Activated CD8-positive, alpha-beta T cell treated with anti-CD3 and anti-CD28 coated beads for 36 hours (primary cell): ENCODE measurements around the gene PLEKHJ1. TPM values are rescaled to one million over a fixed set of nuclear protein-coding genes. Genes with fewer than 3 reads are reported as not detected.

Experiments
- ATAC-seq: fragments of 200-7000 bp; cut with Tn5 transposase; one replicate; pipeline ENCODE4 v1.10.0; 2021; ENCODE audit warnings: mild to moderate bottlenecking, moderate library complexity
- CTCF ChIA-PET: fragments of 350-600 bp; sonication (Branson Sonifier 250); formaldehyde crosslinking; loops from one replicate; lab custom pipeline; 2021; ENCODE audit warnings: antibody characterized with exemption; lab: Charles Lee
- POLR2A ChIA-PET: fragments of 350-600 bp; sonication (Branson Sonifier 250); formaldehyde crosslinking; loops from one replicate; lab custom pipeline; 2021; ENCODE audit warnings: antibody characterized with exemption; lab: Charles Lee
- DNase-seq: peaks from one replicate; pipeline ENCODE4 v3.0.0-alpha.2; 2020
- H3K27ac Mint-ChIP-seq: one replicate; pipeline ENCODE4 v1.8.0; 2021; ENCODE audit warnings: mild to moderate bottlenecking, mixed read lengths
- H3K27me3 Mint-ChIP-seq: one replicate; pipeline ENCODE4 v1.8.0; 2021; ENCODE audit warnings: mixed read lengths
- H3K36me3 Mint-ChIP-seq: one replicate; pipeline ENCODE4 v1.8.0; 2021; ENCODE audit warnings: low read depth, mixed read lengths
- H3K4me1 Mint-ChIP-seq: one replicate; pipeline ENCODE4 v1.8.0; 2021; ENCODE audit warnings: low read depth, mixed read lengths
- H3K4me3 Mint-ChIP-seq: one replicate; pipeline ENCODE4 v1.8.0; 2021; ENCODE audit warnings: mild to moderate bottlenecking, moderate library complexity, mixed read lengths
- H3K9me3 Mint-ChIP-seq: one replicate; pipeline ENCODE4 v1.8.0; 2021; ENCODE audit warnings: mixed read lengths
- CTCF ChIP-seq: fragments of 200-600 bp; IDR thresholded peaks from one replicate; pipeline ENCODE4 v1.8.0; 2022; ENCODE audit warnings: antibody characterized with exemption, mild to moderate bottlenecking
- intact Hi-C: fragments of 100-400 bp; cut with micrococcal nuclease; formaldehyde crosslinking; loops from one replicate; pipeline ENCODE4 v1.10.0; 2022
- total RNA-seq, 2 experiments: library from RNA; stranded (reverse); gene quantifications; one replicate each; pipeline ENCODE4 v1.2.3, GENCODE V29; 2021

PLEKHJ1 gene
- total RNA-seq, 2 experiments from 2014 or later = 65.3 to 72.8 TPM

DNA sequence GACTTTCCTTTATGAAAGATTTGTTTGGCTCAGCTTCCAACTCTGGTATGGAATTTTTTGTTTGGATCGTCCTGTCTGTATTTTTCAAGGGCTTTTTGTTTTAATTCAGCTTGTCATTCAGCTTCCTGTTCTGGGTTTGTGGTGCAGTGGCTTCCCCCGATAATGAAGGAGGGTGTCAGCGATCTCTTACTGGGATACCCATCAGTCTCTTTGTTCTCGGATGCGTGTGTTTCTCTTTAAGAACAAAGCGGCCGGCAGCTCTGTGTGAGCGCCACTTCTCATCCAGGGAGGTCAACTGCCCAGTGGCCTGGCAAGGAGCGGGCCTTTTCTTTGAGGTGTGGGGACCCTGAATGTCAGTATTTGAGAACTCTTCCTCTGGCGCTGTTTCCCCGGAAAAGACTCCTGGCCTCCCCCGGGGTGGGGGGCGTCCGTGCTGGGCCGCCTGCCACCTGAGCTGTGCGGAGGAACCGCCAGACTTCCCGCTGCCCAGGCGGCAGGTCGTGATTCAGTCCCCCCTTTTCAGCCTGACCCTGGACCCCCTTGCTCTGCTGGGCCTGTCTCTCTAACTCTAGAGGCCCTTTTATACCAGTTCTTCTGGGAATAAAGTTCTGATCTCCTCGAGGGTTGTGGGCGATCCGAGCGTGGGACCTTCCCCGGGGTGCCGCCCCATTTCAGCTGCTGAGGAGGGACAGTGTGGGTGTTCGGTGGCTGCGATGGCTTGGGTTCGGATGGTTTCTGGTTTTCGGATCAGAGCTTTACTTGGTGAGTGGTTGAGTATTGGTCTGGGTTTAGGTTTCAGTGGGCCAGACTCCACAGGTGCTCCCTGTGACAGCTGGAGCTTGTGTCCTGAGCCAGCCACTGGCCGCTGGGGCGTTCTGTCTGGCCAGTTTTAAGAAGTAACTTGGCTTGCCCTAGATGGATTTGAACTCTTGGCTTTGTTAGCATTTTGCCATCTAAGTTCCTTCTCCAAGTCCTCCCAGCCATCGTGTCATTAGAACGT lies 3.9 kb upstream of the PLEKHJ1 start:
- Mint-ChIP-seq H3K4me1 (peaks cover 52% of the 10 kb centered on the region), H3K36me3 (peaks cover 64% of the 10 kb centered on the region), H3K9me3 (no peaks in the 10 kb centered on the region), H3K27me3 (no peaks in the 10 kb centered on the region), H3K4me3 (peak overlapping the region; percentile 92), H3K27ac (peak overlapping the region; percentile 84)
- no peak for TF ChIP-seq CTCF
- ChIA-PET POLR2A (interaction anchor here (0.5 to 10.4 kb wide), 13 partner anchors 8 to 585 kb away, joined by 3 to 202 read pairs (median 3); partner anchors contain the start of genes AMH, JSRP1 and TIMM13), CTCF (interaction anchor here (0.6 to 3.3 kb wide), 8 partner anchors 10 to 397 kb away, joined by 3 to 38 read pairs (median 4); no protein-coding TSS in a partner anchor)
- ATAC-seq = no peak
- intact Hi-C loops = loop anchor here (2.0 to 10.0 kb wide), 2 partner anchors 31 to 65 kb away; no protein-coding TSS in a partner anchor
- peak; percentile 57 for DNase-seq

- Mint-ChIP-seq H3K4me3 (peak overlapping the region; percentile 92), H3K27me3 (no peaks in the 10 kb centered on the region), H3K9me3 (no peaks in the 10 kb centered on the region), H3K36me3 (peaks cover 59% of the 10 kb centered on the region), H3K27ac (peak overlapping the region; percentile 84), H3K4me1 (peaks cover 56% of the 10 kb centered on the region)
- intact Hi-C loops = loop anchor here (2.0 to 10.0 kb wide), 2 partner anchors 32 to 64 kb away; no protein-coding TSS in a partner anchor
- DNase-seq (no peak), ATAC-seq (no peak)
- ChIA-PET CTCF (interaction anchor here (0.7 to 3.3 kb wide), 8 partner anchors 12 to 398 kb away, joined by 3 to 38 read pairs (median 4); no protein-coding TSS in a partner anchor), POLR2A (interaction anchor here (0.6 to 10.4 kb wide), 8 partner anchors 8 to 584 kb away, joined by 3 to 202 read pairs (median 3); partner anchors contain the start of genes AMH, JSRP1 and TIMM13)
- TF ChIP-seq CTCF = no peak
Measured at GRCh38 chr19:2239173-2239572, 3.0 kb upstream of the PLEKHJ1 start.

DNA sequence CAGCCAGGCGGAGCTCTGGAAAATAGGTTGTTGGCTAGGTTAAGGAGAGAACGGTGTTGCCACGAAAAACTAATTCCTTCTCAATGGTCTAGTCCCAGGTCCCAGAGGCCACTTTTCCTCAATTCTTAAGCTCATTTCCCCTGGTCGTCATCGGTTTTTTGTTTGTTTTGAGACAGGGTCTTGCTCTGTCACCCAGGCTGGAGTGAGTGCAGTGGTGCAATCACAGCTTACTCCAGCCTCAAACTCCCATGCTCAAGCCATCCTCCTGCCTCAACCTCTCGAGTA lies 1.7 kb upstream of the PLEKHJ1 start:
- DNase-seq (no peak), ATAC-seq (no peak)
- Mint-ChIP-seq H3K4me3 (peak overlapping the region; percentile 92), H3K27me3 (no peaks in the 10 kb centered on the region), H3K4me1 (peaks cover 65% of the 10 kb centered on the region), H3K36me3 (peaks cover 65% of the 10 kb centered on the region), H3K9me3 (no peaks in the 10 kb centered on the region), H3K27ac (peak overlapping the region; percentile 84)
- ChIA-PET CTCF (interaction anchor here (0.6 to 3.3 kb wide), 7 partner anchors 15 to 399 kb away, joined by 3 to 23 read pairs (median 3); partner anchors contain the start of gene AP3D1), POLR2A (interaction anchor here (0.6 to 10.4 kb wide), 11 partner anchors 8 to 395 kb away, joined by 3 to 202 read pairs (median 3); partner anchors contain the start of genes AMH, JSRP1 and TIMM13)
- intact Hi-C loops = loop anchor here (2.0 to 10.0 kb wide), 2 partner anchors 33 to 63 kb away; no protein-coding TSS in a partner anchor
- no peak for TF ChIP-seq CTCF

- ChIA-PET POLR2A (interaction anchor here (0.7 to 10.4 kb wide), 8 partner anchors 9 to 361 kb away, joined by 3 to 202 read pairs (median 4); partner anchors contain the start of genes AMH, JSRP1 and TIMM13), CTCF (interaction anchor here (0.6 to 3.3 kb wide), 5 partner anchors 16 to 86 kb away, joined by 3 to 23 read pairs (median 3); partner anchors contain the start of gene AP3D1)
- TF ChIP-seq CTCF = no peak
- Mint-ChIP-seq H3K36me3 (peaks cover 61% of the 10 kb centered on the region), H3K27me3 (no peaks in the 10 kb centered on the region), H3K9me3 (no peaks in the 10 kb centered on the region), H3K4me1 (peaks cover 60% of the 10 kb centered on the region), H3K27ac (peak overlapping the region; percentile 84), H3K4me3 (peak overlapping the region; percentile 92)
- DNase-seq = no peak
- intact Hi-C loops = loop anchor here (10.0 kb wide), 1 partner anchor 62 kb away; no protein-coding TSS in a partner anchor
- no peak for ATAC-seq
Measured at GRCh38 chr19:2237051-2237868, 1.1 kb upstream of the PLEKHJ1 start.
